A549 treated with AZD9567 at 1 μM for 4 hours (cell line): ENCODE results near the gene TMPRSS6. TPM values are rescaled to one million over a fixed set of nuclear protein-coding genes. Genes with fewer than 3 reads are reported as not detected.

ENCODE experiments used
- total RNA-seq: library from RNA; stranded (reverse); fragments of 200-300 nt; extraction: Qiagen RNA extraction; gene quantifications from 5 replicates; pipeline ENCODE4 v1.2.3, GENCODE V29; 2022; ENCODE audit not compliant: insufficient read depth

TMPRSS6 gene
- total RNA-seq: 0.02 to 0.13 TPM (median 0.09 TPM) in 3 of 5 replicates, not detected in the others

DNA sequence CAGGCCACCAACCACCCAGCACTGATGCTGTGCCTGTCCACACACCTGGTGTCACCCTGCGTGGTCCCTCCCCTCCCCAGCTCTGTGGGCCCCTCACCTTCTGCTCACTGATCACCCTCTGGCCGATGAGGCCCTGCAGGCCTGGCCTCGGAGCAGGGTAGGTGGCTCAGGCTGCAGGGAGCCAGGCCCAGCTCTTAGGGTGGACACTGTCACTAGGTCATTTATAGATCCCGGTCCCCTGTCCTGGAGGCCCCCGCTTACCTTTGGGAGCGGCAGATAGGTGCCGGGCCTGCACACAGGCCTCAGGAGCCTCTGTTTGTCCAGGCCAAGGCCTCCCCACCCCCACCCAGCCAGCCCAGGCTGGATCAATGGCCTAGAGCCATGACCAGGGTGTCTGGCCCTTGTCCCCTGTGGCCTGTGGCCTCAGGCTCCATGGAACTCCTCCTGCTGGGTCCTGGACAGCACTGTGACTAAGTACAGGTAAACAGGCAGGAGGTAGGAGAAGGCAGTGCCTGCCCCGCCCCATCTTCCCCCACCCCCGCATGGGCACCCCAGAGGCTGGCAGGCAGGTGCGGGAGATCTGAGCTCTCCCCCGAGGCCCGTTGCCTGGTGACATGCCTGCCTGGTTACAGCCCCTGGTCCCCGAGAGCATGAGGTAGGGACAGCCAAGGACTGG lies at the start of gene TMPRSS6:
Gene TMPRSS6, minus strand, starts transcription at position 472 of the 676 bp plus-strand sequence. CDS start 6,296 bp downstream, outside the sequence.

GRCh38 chr22:37051391-37052385 lies 57.8 kb downstream of the TMPRSS6 start, which contains the start of gene KCTD17:
Gene KCTD17 (plus strand): TSS chr22:37051742. CDS start chr22:37051761, 19 bp downstream.

DNA sequence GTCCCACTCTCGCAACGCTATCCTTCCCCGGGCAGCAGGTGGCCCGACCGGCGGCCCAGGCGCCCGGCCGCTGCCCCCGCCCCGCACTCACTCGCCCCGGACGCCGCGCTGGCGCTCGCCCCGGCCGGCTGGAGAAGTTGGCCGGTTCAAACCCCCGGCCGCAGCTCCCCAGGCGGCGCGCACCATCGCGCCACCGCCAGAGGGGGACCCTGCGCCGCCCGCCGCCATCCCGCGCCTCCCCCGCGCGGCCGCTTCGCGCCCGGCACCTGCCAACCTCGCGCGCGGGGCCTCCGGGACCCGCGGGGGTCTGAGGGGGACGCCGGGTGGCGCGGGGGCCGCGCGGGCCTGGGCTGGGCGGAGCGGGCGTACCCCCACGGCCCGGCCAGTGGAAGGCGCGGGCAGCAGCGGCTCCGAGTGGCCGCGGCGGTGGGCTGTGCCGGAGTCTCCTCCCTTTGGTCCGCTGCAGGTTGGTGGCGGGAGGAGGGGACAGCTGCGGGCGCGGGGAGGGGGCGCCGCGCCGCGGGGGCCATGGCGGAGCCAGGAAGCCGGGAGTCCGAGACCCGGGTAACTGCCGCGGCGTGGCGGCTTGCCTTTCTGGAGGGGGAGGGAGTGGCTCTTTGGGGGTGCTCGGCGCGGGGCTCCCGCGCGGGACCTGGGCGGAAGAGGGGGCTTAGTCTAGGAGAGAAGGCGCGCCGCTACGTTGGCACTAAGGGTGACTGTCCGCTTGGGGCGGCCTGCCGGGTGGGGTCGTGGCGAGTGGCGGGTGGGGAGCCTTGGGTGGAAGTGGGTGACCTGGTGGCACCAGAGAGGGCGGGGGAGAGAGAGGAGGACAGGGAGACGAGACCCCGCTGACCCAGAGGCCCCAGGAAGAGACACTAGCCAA lies 90.0 kb downstream of the TMPRSS6 start, which contains the start of the genes MPST and TST:
Gene MPST, plus strand, starts transcription at position 434 of the 883 bp plus-strand sequence. Its CDS starts 95 bp downstream, at position 529.
Gene TST, minus strand, starts transcription at position 139 of the 883 bp plus-strand sequence. CDS start 715 bp downstream, outside the sequence.

Other genes starting within 250 kb of the TMPRSS6 start
- 0.05 TPM in 1 of 5 replicates, not detected in the others for gene NCF4, start 248.7 kb downstream of the TMPRSS6 start, total RNA-seq
- gene CSF2RB, start 196.1 kb downstream of the TMPRSS6 start, total RNA-seq: not detected in 5 replicates
- 35.8 to 66.3 TPM (median 63.6 TPM) in 5 replicates for gene TST, start 90.3 kb downstream of the TMPRSS6 start, total RNA-seq
- 37.2 to 75.7 TPM (median 68.1 TPM) in 5 replicates for gene MPST, start 90.0 kb downstream of the TMPRSS6 start, total RNA-seq
- 23.2 to 27.7 TPM (median 25.0 TPM) in 5 replicates for gene KCTD17, start 58.0 kb downstream of the TMPRSS6 start, total RNA-seq
- gene IL2RB, start 40.2 kb upstream of the TMPRSS6 start, total RNA-seq: 0.04 to 0.09 TPM (median 0.05 TPM) in 4 of 5 replicates, not detected in the other
- 4.8 to 10.0 TPM (median 8.6 TPM) in 5 replicates for gene C1QTNF6, start 78.5 kb upstream of the TMPRSS6 start, total RNA-seq
- gene SSTR3, start 102.8 kb upstream of the TMPRSS6 start, total RNA-seq: not detected in 5 replicates
- 0.05 to 0.15 TPM (median 0.13 TPM) in 3 of 5 replicates, not detected in the others for gene RAC2, start 134.6 kb upstream of the TMPRSS6 start, total RNA-seq
- gene CYTH4, start 172.8 kb upstream of the TMPRSS6 start, total RNA-seq: 0.24 to 0.38 TPM (median 0.29 TPM) in 4 of 5 replicates, not detected in the other